DMS153 treated with DMSO at 0.1 percent for 48 hours (cell line): ENCODE data around the gene KCNH4.
"Not testable (repeated sequence)": the region's sequence is repeated elsewhere in the genome, so short reads cannot be mapped to it uniquely, and the experiment has no call there.

Experiments used
- DNase-seq: peaks from one replicate; lab custom pipeline; 2025; ENCODE audit not compliant: unreplicated experiment; lab: John Stamatoyannopoulos, UW

KCNH4 gene

GRCh38 chr17:42179911-42180410 is 981 bp downstream of the KCNH4 start:
- DNase-seq = peak; percentile 31

GRCh38 chr17:42179335-42179734 is 1.6 kb downstream of the KCNH4 start:
- no peak for DNase-seq

GRCh38 chr17:42178817-42179216 is 2.1 kb downstream of the KCNH4 start:
- DNase-seq = no peak

DNA sequence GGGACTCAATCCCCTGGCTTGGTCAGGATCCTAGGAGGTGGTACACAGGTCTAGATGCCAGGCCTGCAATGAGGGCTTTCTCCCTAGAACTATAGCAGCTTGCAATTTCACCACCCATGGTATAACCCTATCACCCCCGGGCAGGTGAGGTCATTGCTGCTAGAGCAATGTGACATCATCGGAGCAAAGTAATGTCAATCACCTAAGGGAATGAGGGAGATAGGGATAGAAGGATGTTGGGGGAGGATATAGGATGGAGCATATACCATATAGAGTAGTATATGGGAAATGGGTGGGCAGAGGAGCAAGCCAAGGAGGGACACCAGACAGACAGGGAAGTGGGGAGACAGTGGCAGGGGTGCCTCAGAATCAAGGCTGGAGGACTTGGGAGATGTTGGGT is 3.3 kb downstream of the KCNH4 start:
- no peak for DNase-seq

DNA sequence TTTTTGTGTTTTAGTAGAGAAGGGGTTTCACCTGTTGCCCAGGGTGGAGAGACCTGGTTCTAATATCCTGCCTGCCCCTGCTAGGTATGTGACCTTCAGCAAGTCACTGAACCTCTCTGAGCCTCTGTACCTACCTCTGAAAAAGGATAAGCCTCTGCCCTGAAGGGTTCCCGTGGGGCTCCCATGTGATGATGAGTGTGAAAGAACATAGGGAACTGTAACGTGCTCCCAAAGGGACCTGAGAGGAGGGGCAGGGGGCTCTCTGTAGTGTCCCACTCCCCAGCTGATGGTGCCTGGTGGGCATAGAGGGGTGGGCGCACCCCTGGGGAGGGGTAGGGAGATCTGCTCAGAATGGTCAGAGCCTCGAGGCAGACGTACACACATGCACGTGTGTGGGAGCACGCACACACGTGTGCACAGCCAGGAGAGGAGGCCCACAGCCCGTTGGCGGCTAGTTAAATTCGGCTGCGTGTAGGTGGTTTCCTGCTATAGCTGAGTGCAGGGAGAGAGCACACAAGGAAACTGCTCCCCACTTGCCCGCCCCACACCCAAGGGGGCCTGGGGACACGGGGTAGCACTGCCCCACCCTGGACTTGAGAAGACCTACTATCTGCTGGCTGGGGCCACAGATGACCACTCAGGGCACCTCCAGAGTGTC is 6.7 kb downstream of the KCNH4 start:
- DNase-seq = no peak

GRCh38 chr17:42171831-42172230 is 9.1 kb downstream of the KCNH4 start:
- no peak for DNase-seq

DNA sequence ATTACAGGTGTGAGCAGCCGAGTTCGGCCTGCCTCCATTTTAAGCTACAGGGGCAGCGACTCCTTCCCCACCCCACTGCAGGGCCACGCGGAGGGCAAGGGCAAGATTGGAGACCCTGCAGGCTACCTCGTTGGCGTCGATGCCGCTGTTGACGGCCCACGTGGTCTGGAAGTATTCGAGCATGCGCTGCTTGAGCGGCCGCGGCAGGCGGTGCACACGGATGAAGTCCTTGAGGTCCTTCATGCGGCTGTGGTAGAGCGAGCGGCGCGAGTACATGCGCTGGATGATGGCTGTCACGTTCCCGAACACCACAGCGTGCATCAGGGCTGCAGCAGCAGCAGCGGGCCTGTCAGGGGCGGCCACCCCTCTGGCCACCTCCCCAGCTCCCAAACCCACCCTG is 11.6 kb downstream of the KCNH4 start:
- DNase-seq = no peak

- no peak for DNase-seq
Observed at GRCh38 chr17:42167807-42168206, 13.1 kb downstream of the KCNH4 start.

- no peak for DNase-seq
Observed at GRCh38 chr17:42166196-42166763, 14.7 kb downstream of the KCNH4 start.

DNA sequence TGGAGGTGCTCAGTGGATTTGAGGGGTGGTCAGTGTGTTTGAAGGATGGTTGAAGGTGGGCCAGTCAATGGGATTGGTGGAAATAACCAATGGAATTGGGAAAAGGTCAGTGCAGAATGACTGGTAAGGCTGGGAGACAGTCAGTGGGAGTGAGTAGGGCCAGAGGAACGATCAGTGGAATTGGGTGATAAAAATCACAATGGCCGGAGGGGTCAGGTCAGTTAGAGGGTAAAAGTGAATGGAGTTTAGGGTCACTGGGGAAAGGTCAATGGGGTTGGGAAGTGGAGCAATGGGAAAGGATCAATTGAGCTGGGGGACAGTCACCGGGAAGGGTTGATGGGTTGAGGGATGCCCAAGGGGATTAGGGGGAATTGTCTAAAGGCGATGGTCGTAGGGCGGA is 15.2 kb downstream of the KCNH4 start:
- DNase-seq = no peak

DNA sequence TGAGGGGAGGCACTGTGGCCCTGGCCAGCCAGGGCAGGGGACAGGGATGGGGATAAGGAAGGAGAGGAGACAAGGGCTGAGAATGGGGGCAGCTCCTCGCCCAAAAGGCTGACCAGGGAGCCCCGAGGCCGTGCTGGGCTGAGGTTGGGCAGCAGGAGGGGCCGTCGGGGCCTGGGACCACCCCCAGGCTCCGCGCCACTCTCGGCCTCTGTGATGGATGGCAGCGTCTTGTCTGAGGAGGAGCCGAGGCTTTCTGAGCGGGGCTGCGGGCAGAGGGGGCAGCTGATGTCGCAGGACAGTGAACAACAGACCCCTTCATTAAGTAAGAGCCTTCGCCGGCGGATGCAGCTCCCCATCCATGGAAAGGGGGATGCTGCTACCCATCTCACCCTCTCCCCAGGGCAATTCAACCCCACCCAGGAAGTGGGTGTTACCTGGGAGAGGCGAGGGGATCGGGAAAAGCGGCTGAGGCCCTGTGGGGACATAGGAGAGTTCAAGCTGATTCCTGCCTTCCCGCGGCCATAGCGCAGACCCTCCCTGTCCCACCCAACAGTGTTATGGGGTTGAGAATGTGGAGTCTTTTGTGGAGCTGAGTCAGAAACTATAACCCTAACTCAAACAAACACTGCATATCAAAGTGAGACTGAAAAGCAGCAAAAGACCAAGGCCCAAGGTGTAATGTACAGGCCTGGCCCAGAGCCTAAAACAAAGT is 17.1 kb downstream of the KCNH4 start:
- no peak for DNase-seq

GRCh38 chr17:42163113-42163512 is 17.8 kb downstream of the KCNH4 start:
- DNase-seq = no peak

GRCh38 chr17:42160531-42160910 is 20.4 kb downstream of the KCNH4 start:
- DNase-seq = no peak

DNA sequence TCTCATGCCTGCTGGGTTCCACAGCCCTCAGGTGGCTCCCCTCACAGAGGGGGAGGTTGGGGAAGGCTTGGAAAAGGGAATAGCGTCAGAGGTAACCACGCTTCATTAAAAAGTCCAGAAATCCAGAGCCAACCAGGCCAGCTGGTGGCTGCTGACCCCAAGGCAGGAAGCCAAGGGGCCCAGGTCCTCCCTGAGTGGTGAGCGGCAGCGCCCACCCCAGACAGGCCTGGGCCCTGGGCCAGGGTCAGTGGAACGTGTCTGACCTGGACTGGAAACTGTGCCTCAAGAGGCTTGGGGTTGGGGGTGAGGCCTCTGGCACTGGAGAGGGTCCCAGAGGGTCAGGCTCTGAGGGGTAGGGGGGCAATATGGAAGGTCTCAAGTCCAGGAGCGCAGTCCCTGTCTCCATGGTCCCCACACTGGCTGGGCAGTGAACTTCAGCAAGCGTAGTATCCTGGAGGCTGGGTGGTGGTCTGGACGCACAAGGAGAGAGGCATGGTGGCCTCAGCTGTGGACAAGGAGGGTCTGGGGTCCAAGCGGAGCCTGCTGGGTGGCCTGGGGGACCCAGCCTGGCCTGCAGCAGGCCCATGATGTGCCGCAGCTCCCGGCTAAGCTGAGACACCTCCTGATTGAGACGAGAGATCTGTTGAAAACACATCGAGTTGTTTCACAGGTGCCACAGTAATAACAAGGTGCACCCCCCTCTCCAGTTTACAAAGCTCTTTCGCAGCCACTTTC is 21.0 kb downstream of the KCNH4 start:
- DNase-seq = no peak

- no peak for DNase-seq
Observed at GRCh38 chr17:42155614-42156045, 25.3 kb downstream of the KCNH4 start.

DNA sequence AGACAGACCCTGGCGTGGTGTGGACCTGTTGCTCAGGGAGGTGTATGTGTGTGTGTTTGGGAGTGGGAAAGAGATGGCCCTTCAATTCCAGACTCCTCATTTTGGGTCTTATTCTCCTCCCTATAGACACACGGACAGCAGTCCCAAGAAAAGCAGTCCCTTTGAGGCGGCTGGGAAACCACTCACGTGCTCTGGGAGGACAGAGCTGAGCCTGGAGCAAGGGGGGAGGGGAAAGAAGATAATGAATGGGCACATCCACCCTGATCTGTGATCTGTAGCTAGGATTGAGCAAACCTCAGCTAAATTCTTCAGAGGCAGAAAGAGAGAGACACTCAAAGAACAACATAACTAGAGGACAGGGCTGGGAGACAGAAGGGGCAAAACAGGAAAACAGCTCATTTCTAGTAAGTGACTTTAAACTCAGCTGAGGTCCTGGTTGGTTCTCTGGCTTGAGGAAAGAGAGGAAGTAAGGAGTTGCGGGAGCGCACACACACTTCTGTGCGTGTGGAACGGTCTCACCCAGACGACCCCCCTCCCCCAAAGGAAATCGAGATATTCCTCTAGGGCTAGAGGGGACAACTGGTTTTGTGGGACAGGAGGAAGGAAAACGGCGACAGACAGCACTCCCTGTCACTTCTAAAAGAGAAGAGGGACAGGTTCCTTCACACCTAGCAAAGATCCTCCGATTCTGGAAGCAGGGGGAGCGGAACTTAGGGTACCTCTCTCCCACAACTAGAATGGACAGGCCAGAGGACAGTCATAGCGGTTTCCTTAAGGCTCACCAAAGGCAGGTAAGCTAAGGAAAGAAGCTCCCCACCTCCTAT is 26.8 kb downstream of the KCNH4 start:
- no peak for DNase-seq

GRCh38 chr17:42146911-42147607 is 33.9 kb downstream of the KCNH4 start:
- no peak for DNase-seq

DNA sequence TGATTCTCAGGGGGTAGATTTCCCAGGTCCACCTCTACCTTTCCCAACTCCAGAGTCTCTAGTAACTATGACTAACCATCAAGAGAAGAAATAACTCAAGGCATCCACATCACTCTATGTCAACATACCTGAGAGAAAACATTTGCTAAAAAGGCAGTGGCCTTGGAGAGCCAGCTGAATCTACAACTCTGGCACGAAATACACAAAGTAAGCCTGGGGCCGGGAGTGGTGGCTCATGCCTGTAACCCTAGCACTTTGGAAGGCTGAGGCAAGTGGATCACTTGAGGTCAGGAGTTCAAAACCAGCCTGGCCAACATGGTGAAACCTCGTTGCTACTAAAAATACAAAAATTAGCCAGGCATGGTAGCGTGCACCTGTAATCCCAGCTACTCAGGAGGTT is 37.8 kb downstream of the KCNH4 start:
- not testable (repeated sequence) for DNase-seq

- DNase-seq = no peak
Observed at GRCh38 chr17:42142371-42142896, 38.5 kb downstream of the KCNH4 start.

DNA sequence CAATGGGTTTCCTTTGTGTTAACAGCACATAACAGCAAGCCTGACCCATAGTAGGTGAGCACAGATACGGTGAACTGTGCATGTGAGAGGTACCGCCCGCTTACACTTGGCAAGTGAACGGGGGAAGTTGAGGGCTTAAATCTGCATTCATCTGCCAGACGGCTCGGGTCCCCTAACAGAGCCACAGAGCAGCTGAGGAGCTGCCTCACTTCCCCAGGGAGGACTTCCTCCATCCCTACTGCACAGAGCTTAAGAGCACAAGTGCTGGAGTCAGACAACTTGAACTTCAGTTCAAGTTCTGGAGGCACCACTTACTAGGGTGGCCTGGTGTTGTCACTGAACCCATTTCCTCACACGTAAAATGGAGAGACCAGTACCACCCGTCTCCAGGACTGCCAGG is 39.6 kb downstream of the KCNH4 start:
- no peak for DNase-seq
